Measurements from ENCODE around the gene TP53RK.
"Not testable (repeated sequence)": the region's sequence is repeated elsewhere in the genome, so short reads cannot be mapped to it uniquely, and the experiment has no call there.

Gene TP53RK

GRCh38 chr20:46682063-46682821 lies 7.0 kb downstream of the TP53RK start:
- no peak for DNase-seq

- peak; percentile 5 to 51 (median 31) for DNase-seq
These were observed 8.0 kb downstream of the TP53RK start for GRCh38 chr20:46681032-46681854.

DNA sequence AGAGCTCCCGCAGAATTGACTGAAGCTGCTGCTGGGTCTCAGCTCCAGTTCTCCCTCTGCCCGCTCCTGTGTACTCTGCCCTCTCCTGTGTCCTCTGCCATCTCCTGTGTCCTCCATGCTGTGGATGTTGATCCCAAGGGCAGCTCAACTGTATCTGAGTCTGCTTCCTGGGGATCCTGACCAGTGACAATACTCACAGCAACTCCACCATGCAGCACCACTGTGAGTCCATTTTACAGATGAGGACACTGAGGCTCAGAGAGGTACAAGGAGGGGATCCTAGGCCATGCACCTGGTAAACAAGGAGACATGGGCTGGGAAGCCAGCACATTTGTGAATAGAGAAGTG lies 8.6 kb downstream of the TP53RK start:
- no peak for DNase-seq

DNA sequence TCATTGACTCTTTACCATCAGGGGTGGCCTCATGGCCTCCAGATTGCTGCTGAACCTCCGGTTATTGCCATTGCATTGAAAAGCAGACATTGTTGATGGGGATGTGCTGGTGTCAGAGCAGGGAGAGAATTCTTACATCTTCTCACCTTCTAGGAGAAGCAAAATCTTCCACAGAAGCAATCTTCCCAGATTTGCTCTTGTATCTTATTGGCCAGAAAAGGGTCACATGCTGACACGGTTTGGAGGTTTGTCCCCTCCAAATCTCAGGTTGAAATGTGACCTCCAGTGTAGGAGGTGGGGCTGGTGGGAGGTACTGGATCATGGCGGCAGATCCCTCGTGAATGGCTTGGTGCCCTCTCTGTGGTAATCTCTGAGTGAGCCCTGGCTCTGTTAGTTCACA lies 10.7 kb downstream of the TP53RK start:
- DNase-seq: no peak

DNA sequence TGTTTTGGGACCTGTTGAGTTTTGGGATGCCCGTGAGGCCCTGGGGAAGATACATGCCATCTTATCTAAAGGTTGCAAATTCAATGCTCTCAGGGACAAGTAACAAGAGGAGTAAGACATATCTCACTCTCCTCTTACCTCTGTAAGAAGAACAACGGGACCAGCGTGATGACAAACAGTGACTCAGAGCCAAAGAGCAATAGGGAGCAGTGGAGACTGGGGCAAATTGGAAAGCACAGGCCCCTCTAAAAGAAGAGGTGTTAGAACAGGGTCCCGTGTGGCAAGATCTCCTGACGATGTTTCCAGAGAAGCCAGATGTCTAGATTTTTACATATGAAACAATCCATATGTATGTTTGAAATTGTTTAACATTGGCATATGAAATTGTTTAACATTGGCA lies 11.6 kb downstream of the TP53RK start:
- no peak for DNase-seq

GRCh38 chr20:46676649-46677316 lies 12.5 kb downstream of the TP53RK start:
- DNase-seq: not testable (repeated sequence)

DNA sequence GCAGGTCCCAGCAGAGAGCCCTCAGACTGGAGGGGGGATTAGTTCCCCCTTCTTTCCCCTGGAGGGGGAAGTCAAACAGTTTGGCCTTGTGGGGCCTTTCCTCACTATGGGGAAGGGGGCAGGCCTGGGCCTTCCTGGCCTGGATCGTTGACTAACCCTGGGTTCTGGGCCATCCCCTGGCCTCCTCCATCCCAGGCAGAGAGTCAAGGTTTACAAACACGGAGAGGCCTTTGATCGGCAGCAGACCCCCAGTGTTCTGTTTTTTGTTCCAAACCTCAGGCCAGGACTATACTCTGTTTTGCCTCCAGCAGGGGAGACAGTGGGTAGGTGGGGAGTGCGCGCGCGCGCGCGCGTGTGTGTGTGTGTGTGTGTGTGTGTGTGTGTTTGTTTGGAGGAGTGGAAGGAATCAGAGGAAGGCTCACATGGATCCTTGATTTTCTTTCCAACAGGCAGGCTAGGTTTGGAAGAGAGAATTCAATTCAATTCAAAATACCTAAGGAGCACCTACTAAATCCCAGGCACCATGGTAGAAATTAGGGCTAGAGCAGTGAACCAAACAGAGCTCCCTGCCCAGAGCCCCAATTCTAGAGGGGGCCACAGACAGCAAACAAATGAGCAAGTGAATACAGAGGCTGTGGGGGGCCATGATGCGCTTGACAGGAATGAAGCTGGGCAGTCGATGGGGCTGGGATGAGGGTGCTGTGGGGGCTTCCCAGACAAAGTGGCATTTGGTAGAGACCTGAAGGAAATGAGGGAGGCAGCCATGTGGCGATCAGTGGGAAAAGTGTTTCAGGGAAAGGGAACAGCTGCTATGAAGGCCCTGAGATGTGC lies 14.8 kb downstream of the TP53RK start:
- DNase-seq: no peak

DNA sequence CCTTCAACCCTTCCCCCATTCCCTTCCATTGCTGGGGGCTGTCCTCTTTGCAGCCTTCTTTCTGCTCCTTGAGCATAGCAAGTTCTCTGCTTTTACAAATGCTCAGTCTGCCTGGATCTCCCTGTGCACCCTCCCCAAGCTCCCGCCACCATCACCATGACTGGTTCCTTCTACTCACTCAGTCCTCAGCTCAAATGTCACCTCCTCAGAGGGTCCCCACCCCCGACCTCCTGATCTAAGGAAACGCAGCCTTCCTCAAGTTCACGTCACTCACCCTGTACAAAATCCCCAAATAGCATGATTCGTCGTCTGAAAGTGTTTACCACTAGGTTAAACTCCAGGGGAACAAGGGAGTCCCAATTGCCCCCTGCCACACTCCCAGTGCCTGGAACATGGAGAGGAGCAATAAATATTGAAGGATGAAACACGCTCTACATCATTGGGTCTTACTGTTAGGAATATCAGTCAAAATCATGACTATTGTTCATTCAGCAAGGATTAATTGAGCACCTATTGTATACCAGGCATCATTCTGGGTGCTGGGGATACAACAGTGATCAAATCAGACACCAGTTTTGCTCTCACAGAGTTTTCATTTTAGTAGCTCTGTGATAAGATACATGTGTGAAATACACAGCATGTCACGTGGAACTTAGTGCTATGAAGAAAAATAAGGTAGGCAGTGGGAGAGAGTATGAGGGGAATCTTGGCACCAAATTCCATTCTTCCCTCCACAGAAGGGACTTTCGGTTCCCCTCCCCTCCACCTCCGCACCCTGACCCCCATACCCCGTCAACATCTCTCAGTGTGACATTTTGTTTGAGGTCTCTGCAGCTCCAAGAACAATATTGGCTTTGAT lies 15.6 kb downstream of the TP53RK start:
- DNase-seq: no peak

GRCh38 chr20:46672543-46673148 lies 16.6 kb downstream of the TP53RK start:
- DNase-seq: no peak

DNA sequence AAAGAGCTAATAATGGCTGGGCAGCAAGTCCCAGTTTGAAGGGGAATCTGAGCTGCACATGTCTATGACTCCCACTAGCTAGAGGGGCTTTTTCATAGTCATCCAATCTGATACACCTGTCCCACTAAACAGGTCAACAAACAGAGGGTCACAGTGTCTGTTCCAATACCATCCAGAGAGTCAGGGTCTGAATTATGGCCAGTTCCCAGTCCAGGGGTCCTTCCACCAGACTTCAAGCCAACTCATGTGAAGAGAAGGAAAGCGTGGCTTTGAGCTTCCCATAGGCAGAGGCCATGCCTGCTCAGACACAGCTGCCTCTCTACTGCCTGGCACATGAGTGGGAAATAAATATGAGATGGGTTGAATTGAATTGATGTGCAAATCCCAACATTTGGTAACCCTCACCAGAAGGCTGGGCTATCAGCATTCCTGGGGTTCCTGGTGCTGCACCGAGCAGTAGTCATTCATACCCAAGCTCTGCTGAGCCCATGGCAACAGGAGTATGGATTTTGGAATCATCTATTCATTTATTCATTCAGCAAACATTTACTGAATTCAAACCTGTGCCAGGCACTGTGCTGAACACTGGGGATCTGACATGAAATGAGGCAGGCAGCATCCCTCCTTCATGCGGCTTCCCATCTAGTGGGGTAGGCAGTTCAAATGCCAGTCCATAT lies 17.2 kb downstream of the TP53RK start:
- no peak for DNase-seq

- DNase-seq: no peak
These were observed 18.4 kb downstream of the TP53RK start for GRCh38 chr20:46670585-46671584.

- DNase-seq: no peak
These were observed 19.0 kb downstream of the TP53RK start for GRCh38 chr20:46670228-46670584.

GRCh38 chr20:46666818-46667515 lies 22.3 kb downstream of the TP53RK start:
- DNase-seq: no peak

DNA sequence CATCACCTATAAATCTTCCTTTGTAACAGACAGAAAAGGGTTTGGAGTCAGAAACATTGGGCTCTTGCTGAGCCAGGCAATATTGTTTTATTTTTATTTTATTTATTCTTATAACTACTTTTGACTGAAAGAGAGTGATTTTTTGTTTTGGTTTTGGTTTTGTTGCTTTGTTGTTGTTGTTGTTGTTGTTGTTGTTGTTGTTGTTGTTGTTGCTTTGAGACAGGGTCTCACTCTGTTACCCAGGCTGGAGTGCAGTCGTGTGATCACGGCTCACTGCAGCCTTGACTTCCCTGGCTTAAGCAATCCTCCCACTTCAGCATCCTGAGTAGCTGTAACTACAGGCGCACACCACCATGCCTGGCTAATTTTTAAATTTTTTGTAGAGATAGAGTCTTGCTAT lies 22.9 kb downstream of the TP53RK start:
- DNase-seq: no peak

GRCh38 chr20:46665602-46666001 lies 23.6 kb downstream of the TP53RK start:
- no peak for DNase-seq

DNA sequence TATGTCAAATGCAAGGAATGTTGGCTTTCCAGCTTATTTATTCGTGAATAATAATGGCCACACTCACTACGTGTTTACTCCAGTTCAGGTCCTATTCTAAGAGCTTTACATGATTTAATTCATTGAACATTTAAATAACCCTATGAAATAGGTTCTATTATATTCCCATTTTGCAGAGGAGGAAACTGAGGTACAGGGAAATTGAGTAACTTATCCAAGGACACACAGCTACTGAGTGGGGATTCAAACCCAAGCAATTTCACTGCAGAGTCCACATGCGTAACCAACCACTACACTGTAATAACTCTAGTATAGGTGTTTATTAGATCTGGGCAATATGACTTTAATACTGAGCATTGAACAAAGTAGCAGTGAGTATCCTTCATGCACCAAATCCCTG lies 25.7 kb downstream of the TP53RK start:
- no peak for DNase-seq

DNA sequence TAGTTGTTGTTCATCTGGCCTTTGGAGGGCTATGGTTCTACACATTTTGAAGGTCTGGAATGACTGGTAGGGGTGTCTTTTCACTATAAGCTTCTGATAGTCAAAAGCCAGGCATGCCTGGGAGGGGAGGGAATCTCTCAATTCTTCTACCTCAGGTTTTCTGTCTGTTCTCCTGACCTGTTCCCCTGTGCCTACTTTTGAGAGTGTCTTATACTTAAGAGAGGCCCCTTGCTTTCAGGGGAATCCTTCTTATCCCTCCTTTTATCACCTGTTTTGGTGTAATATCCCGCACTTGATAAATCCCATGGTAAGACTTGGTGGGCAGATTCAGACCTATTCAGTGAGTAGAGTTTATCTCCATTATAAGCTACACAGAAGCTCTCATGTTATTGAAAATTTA lies 27.6 kb downstream of the TP53RK start:
- DNase-seq: no peak

- no peak for DNase-seq
These were observed 28.8 kb downstream of the TP53RK start for GRCh38 chr20:46660487-46660886.

GRCh38 chr20:46657618-46658017 lies 31.6 kb downstream of the TP53RK start:
- no peak for DNase-seq
